ENCODE data around the gene PSTPIP2. TPM values are rescaled to one million over a fixed set of nuclear protein-coding genes. Genes with fewer than 3 reads are reported as not detected.
A peak's percentile ranks its signal among the peaks of the same experiment; 100 is the strongest.

The PSTPIP2 gene
- total and polyA plus RNA-seq, 9 of the 15 experiments (the other 6 are each of a cell fraction or from before 2014, with no cell fraction given): 14.0 to 45.7 (median 27.1) TPM

DNA sequence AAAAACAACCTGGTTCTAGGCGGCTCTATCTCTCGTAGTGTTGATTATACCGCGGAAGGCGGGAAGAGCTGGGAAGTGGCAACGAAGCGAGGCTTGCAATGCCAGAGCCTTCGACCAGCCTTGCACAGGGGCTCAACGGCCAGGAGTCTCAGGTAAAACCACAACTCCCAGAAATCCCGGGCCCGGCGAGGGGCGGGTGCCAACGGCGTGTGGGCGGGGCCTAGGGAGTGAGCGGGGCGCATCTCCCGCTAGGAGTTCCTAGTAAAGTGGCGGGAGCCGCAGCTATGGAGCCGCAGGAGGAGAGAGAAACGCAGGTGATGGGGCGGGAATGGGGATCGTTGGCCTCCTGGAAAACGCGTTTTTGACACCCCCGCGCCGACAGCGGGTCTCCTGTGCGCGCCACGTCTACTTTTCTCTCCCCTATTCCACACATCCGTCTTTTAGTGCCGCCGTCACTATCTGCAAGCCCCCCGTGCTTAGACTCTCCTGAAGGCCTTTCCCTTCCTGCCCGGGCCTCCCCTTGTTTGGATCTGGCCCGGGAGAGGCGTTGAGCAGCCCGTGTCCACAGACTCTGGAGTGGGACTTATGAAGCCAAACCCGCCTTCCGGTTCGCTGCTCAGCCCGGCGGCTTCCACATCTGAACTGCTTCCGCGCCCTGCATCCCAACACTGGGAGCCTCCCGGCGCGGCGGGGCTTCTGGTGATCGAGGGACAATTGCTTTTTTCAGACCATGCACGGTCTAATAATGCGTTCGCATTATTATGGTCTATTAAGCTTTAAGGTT lies 32.3 kb upstream of the PSTPIP2 start, which contains the start of gene HAUS1 (continued):
- TF ChIP-seq ZKSCAN1 (IDR thresholded peaks at IDR 0.05; ENCODE audit: low read depth, low read length) (no peak), HDAC2 (IDR thresholded peaks at IDR 0.05) (no peak), TCF7L2 (IDR thresholded peaks at IDR 0.05; ENCODE audit: low read depth, low read length) (no peak), RBBP5 (IDR thresholded peaks at IDR 0.05; ENCODE audit: borderline replicate concordance, insufficient read depth, low read length, poor library complexity, severe bottlenecking) (peak; percentile 81), PHF8 (IDR thresholded peaks at IDR 0.05; ENCODE audit: borderline replicate concordance, low read length) (peak; percentile 86), GABPB2 (CRISPR knock-in tag; conservative IDR thresholded peaks at IDR 0.05) (no peak), MBD2 (IDR thresholded peaks at IDR 0.05; ENCODE audit: borderline replicate concordance, low read depth) (peak; percentile 58; the same call in 1 of the 2 replicates), SIN3A (IDR thresholded peaks at IDR 0.05; ENCODE audit: borderline replicate concordance in 2 of 2, control insufficient read depth in 1 of 2, low read depth in 2 of 2, low read length in 2 of 2) (0 out of 4 replicates have a peak, but pooled peaks of 1 of the 2 experiments have one; percentile 53), GATAD2B (IDR thresholded peaks at IDR 0.05; ENCODE audit: borderline replicate concordance) (no peak), CCNT2 (IDR thresholded peaks at IDR 0.05; ENCODE audit: borderline replicate concordance, extremely low read depth, insufficient read length, low read depth, low read length) (peak; percentile 30), ZNF778 (CRISPR knock-in tag; IDR thresholded peaks at IDR 0.05) (no peak), NR2C2 (CRISPR knock-in tag; IDR thresholded peaks at IDR 0.05) (no peak), NR2C2 (tag; IDR thresholded peaks at IDR 0.05) (peak; percentile 30; the same call in 1 of the 2 replicates)
- TF ChIP-seq, protein P1, sequence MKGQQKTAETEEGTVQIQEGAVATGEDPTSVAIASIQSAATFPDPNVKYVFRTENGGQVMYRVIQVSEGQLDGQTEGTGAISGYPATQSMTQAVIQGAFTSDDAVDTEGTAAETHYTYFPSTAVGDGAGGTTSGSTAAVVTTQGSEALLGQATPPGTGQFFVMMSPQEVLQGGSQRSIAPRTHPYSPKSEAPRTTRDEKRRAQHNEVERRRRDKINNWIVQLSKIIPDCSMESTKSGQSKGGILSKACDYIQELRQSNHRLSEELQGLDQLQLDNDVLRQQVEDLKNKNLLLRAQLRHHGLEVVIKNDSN (CRISPR knock-in tag; IDR thresholded peaks at IDR 0.05): no peak
- TF ChIP-seq, protein P2, sequence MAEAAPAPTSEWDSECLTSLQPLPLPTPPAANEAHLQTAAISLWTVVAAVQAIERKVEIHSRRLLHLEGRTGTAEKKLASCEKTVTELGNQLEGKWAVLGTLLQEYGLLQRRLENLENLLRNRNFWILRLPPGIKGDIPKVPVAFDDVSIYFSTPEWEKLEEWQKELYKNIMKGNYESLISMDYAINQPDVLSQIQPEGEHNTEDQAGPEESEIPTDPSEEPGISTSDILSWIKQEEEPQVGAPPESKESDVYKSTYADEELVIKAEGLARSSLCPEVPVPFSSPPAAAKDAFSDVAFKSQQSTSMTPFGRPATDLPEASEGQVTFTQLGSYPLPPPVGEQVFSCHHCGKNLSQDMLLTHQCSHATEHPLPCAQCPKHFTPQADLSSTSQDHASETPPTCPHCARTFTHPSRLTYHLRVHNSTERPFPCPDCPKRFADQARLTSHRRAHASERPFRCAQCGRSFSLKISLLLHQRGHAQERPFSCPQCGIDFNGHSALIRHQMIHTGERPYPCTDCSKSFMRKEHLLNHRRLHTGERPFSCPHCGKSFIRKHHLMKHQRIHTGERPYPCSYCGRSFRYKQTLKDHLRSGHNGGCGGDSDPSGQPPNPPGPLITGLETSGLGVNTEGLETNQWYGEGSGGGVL (CRISPR knock-in tag; IDR thresholded peaks at IDR 0.05): no peak
- TF ChIP-seq, protein P3, sequence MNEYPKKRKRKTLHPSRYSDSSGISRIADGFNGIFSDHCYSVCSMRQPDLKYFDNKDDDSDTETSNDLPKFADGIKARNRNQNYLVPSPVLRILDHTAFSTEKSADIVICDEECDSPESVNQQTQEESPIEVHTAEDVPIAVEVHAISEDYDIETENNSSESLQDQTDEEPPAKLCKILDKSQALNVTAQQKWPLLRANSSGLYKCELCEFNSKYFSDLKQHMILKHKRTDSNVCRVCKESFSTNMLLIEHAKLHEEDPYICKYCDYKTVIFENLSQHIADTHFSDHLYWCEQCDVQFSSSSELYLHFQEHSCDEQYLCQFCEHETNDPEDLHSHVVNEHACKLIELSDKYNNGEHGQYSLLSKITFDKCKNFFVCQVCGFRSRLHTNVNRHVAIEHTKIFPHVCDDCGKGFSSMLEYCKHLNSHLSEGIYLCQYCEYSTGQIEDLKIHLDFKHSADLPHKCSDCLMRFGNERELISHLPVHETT (CRISPR knock-in tag; conservative IDR thresholded peaks at IDR 0.05 in 1 of 2, IDR thresholded peaks at IDR 0.05 in 1 of 2): no peak
- TF ChIP-seq, protein P4, sequence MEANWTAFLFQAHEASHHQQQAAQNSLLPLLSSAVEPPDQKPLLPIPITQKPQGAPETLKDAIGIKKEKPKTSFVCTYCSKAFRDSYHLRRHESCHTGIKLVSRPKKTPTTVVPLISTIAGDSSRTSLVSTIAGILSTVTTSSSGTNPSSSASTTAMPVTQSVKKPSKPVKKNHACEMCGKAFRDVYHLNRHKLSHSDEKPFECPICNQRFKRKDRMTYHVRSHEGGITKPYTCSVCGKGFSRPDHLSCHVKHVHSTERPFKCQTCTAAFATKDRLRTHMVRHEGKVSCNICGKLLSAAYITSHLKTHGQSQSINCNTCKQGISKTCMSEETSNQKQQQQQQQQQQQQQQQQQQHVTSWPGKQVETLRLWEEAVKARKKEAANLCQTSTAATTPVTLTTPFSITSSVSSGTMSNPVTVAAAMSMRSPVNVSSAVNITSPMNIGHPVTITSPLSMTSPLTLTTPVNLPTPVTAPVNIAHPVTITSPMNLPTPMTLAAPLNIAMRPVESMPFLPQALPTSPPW (CRISPR knock-in tag; IDR thresholded peaks at IDR 0.05): peak; percentile 37; the same call in 1 of the 2 replicates
- TF ChIP-seq, protein P5, sequence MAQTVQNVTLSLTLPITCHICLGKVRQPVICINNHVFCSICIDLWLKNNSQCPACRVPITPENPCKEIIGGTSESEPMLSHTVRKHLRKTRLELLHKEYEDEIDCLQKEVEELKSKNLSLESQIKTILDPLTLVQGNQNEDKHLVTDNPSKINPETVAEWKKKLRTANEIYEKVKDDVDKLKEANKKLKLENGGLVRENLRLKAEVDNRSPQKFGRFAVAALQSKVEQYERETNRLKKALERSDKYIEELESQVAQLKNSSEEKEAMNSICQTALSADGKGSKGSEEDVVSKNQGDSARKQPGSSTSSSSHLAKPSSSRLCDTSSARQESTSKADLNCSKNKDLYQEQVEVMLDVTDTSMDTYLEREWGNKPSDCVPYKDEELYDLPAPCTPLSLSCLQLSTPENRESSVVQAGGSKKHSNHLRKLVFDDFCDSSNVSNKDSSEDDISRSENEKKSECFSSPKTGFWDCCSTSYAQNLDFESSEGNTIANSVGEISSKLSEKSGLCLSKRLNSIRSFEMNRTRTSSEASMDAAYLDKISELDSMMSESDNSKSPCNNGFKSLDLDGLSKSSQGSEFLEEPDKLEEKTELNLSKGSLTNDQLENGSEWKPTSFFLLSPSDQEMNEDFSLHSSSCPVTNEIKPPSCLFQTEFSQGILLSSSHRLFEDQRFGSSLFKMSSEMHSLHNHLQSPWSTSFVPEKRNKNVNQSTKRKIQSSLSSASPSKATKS (CRISPR knock-in tag; IDR thresholded peaks at IDR 0.05): no peak
